GM23338 (cell line): ENCODE results near the gene PHOSPHO1. TPM values are rescaled to one million over a fixed set of nuclear protein-coding genes. Genes with fewer than 3 reads are reported as not detected.

ENCODE experiments used
- ATAC-seq: fragments of 200-7000 bp; cut with Tn5 transposase; 3 replicates; pipeline ENCODE4 v1.9.1; 2020
- DNase-seq: peaks from one replicate; pipeline ENCODE4 v3.0.0-alpha.2; 2015; ENCODE audit warnings: low spot score
- H2AFZ ChIP-seq: fragments of 200-600 bp; sonication (generic); 2 replicates; pipeline ENCODE4 v1.8.0; 2016; ENCODE audit warnings: antibody characterized with exemption, mild to moderate bottlenecking, moderate library complexity
- H3F3A ChIP-seq: fragments of 200-600 bp; sonication (generic); replicated peaks from 2 replicates; pipeline ENCODE4 v1.8.0; 2017; ENCODE audit warnings: antibody characterized with exemption, mixed run types, low read depth
- H3K27ac ChIP-seq: fragments of 200-600 bp; sonication (generic); 2 replicates; pipeline ENCODE4 v1.6.1; 2016; ENCODE audit warnings: low read depth
- H3K27me3 ChIP-seq: fragments of 200-600 bp; sonication (generic); 2 replicates; pipeline ENCODE4 v1.8.0; 2016; ENCODE audit warnings: mild to moderate bottlenecking, mixed run types, moderate library complexity; ENCODE audit not compliant: insufficient read depth
- H3K36me3 ChIP-seq: fragments of 200-600 bp; sonication (generic); 2 replicates; pipeline ENCODE4 v1.8.0; 2016; ENCODE audit warnings: mild to moderate bottlenecking; ENCODE audit not compliant: insufficient read depth
- H3K4me1 ChIP-seq: fragments of 200-600 bp; sonication (generic); 2 replicates; pipeline ENCODE4 v1.8.0; 2016; ENCODE audit warnings: mild to moderate bottlenecking, moderate library complexity; ENCODE audit not compliant: insufficient read depth
- H3K4me2 ChIP-seq: fragments of 200-600 bp; sonication (generic); 2 replicates; pipeline ENCODE4 v1.7.1; 2017; ENCODE audit warnings: mixed run types
- H3K4me3 ChIP-seq: fragments of 200-600 bp; sonication (generic); 2 replicates; pipeline ENCODE4 v1.6.1; 2016; ENCODE audit warnings: mixed run types
- H3K79me2 ChIP-seq: fragments of 200-600 bp; sonication (generic); replicated peaks from 2 replicates; pipeline ENCODE4 v1.8.0; 2017; ENCODE audit warnings: mild to moderate bottlenecking; ENCODE audit not compliant: insufficient read depth
- H3K9me2 ChIP-seq: fragments of 200-600 bp; sonication (generic); 2 replicates; pipeline ENCODE4 v1.8.0; 2017; ENCODE audit not compliant: insufficient read depth
- H4K20me1 ChIP-seq: fragments of 200-600 bp; sonication (generic); replicated peaks from 2 replicates; pipeline ENCODE4 v1.8.0; 2017; ENCODE audit warnings: mild to moderate bottlenecking; ENCODE audit not compliant: insufficient read depth
- H3K27ac Mint-ChIP-seq: 2 replicates; pipeline ENCODE4 v1.8.0; 2020; ENCODE audit warnings: inconsistent platforms, mild to moderate bottlenecking, moderate library complexity, mixed read lengths
- H3K27me3 Mint-ChIP-seq: 3 replicates; pipeline ENCODE4 v1.8.0; 2022; ENCODE audit warnings: low read depth, mild to moderate bottlenecking, moderate library complexity, mixed read lengths, inconsistent platforms; ENCODE audit not compliant: insufficient read depth, poor library complexity
- H3K36me3 Mint-ChIP-seq: 3 replicates; pipeline ENCODE4 v1.8.0; 2021; ENCODE audit warnings: low read depth, mild to moderate bottlenecking, inconsistent platforms, moderate library complexity, mixed read lengths
- H3K4me1 Mint-ChIP-seq: 3 replicates; pipeline ENCODE4 v1.8.0; 2020; ENCODE audit warnings: mild to moderate bottlenecking, inconsistent platforms, mixed read lengths
- H3K4me3 Mint-ChIP-seq: 3 replicates; pipeline ENCODE4 v1.8.0; 2021; ENCODE audit warnings: moderate library complexity, mild to moderate bottlenecking, inconsistent platforms, mixed read lengths
- H3K9me3 Mint-ChIP-seq: 3 replicates; pipeline ENCODE4 v1.8.0; 2020; ENCODE audit warnings: moderate library complexity, mild to moderate bottlenecking, inconsistent platforms, mixed read lengths
- CREB1 ChIP-seq: fragments of 250-450 bp; sonication (Bioruptor Pico); IDR thresholded peaks from 2 replicates; pipeline ENCODE4 v1.5.0; 2020; ENCODE audit warnings: low read depth, mild to moderate bottlenecking, moderate library complexity
- CTCF ChIP-seq, 2 experiments: fragments of 200-600 bp in 1 of 2; sonication (generic) in 1 of 2; conservative IDR thresholded peaks; 2 replicates each; pipeline versions ENCODE4 v1.5.1 to v1.6.1; 2016 to 2017; ENCODE audit warnings: antibody characterized with exemption in 2 of 2, low read depth in 2 of 2, mild to moderate bottlenecking in 2 of 2, moderate library complexity in 1 of 2
- ETS1 ChIP-seq: IDR thresholded peaks from 2 replicates; pipeline ENCODE4 v1.6.1; 2016; ENCODE audit warnings: antibody characterized with exemption
- EZH2 ChIP-seq: fragments of 200-600 bp; sonication (generic); IDR thresholded peaks from one replicate; pipeline ENCODE4 v1.8.0; 2017; ENCODE audit warnings: antibody characterized with exemption, mild to moderate bottlenecking, low read depth; ENCODE audit not compliant: unreplicated experiment
- EZH2phosphoT487 ChIP-seq: fragments of 200-600 bp; sonication (generic); IDR thresholded peaks from one replicate; pipeline ENCODE4 v1.8.1; 2018; ENCODE audit warnings: antibody characterized with exemption; ENCODE audit not compliant: unreplicated experiment
- JUNB ChIP-seq: IDR thresholded peaks from one replicate; pipeline ENCODE4 v1.6.1; 2016; ENCODE audit warnings: antibody characterized with exemption; ENCODE audit not compliant: unreplicated experiment
- NANOG ChIP-seq: IDR thresholded peaks from 2 replicates; pipeline ENCODE4 v1.6.1; 2016; ENCODE audit warnings: antibody characterized with exemption, borderline replicate concordance
- POLR2AphosphoS5 ChIP-seq: IDR thresholded peaks from 2 replicates; pipeline ENCODE4 v1.6.1; 2016; ENCODE audit warnings: antibody characterized with exemption, low read depth
- REST ChIP-seq: IDR thresholded peaks from one replicate; pipeline ENCODE4 v1.6.1; 2018; ENCODE audit warnings: antibody characterized with exemption; ENCODE audit not compliant: unreplicated experiment
- STAT1 ChIP-seq: IDR thresholded peaks from one replicate; pipeline ENCODE4 v1.6.1; 2016; ENCODE audit warnings: antibody characterized with exemption; ENCODE audit not compliant: unreplicated experiment
- ZNF114 ChIP-seq: fragments of 250-450 bp; sonication (Bioruptor Pico); IDR thresholded peaks from 2 replicates; pipeline ENCODE4 v1.5.0; 2020; ENCODE audit warnings: mild to moderate bottlenecking, moderate library complexity
- ZNF331 ChIP-seq: fragments of 250-450 bp; sonication (Bioruptor Pico); IDR thresholded peaks from 2 replicates; pipeline ENCODE4 v1.5.0; 2020; ENCODE audit warnings: low read depth, mild to moderate bottlenecking, moderate library complexity
- ZNF462 ChIP-seq: fragments of 250-450 bp; sonication (Bioruptor Pico); IDR thresholded peaks from 2 replicates; pipeline ENCODE4 v1.5.0; 2020; ENCODE audit warnings: mild to moderate bottlenecking, moderate library complexity
- polyA plus RNA-seq: library from polyadenylated mRNA; unstranded; fragments of >200 nt; fragmentation: Nextera tagmentation; extraction: Ambion mirVana; gene quantifications from 2 replicates; pipeline ENCODE4 v1.2.1, GENCODE V29; 2016
- total RNA-seq: library from RNA; depleted of rRNA; stranded (reverse); fragments of >200 nt; shearing (Covaris generic); gene quantifications from 2 replicates; pipeline ENCODE4 v1.2.3, GENCODE V29; 2014

The PHOSPHO1 gene
- total and polyA plus RNA-seq, 2 experiments from 2014 or later: 0.71 to 2.2 TPM

GRCh38 chr17:49216953-49217650, 13.5 kb downstream of the PHOSPHO1 start:
- no peak overlapping the region for H3K4me3 Mint-ChIP-seq

More at GRCh38 chr17:49216953-49217650, 13.5 kb downstream of the PHOSPHO1 start:
- no peak for ATAC-seq
- Histone ChIP-seq H3K4me3 (no peak overlapping the region), H3K36me3 (no peaks in the 10 kb centered on the region; the same call in 1 of the 2 replicates), H3K4me1 (peaks cover 21% of the 10 kb centered on the region), H3F3A (no peaks in the 10 kb centered on the region), H3K9me2 (no peaks in the 10 kb centered on the region), H3K79me2 (no peaks in the 10 kb centered on the region), H2AFZ (no peak overlapping the region), H3K4me2 (0 out of 2 replicates have a peak overlapping the region, but pooled peaks have one; percentile 32), H3K27ac (no peak overlapping the region), H4K20me1 (no peaks in the 10 kb centered on the region), H3K27me3 (peaks cover 2% of the 10 kb centered on the region; the same call in 1 of the 2 replicates)
- Mint-ChIP-seq H3K27me3 (peaks cover 10% of the 10 kb centered on the region), H3K4me1 (peaks cover 34% of the 10 kb centered on the region), H3K9me3 (no peaks in the 10 kb centered on the region), H3K36me3 (peaks cover 4% of the 10 kb centered on the region; the same call in 1 of the 3 replicates), H3K27ac (no peak overlapping the region)
- no peak for DNase-seq
- TF ChIP-seq REST (no peak), POLR2AphosphoS5 (no peak), NANOG (no peak), ZNF331 (CRISPR knock-in tag) (no peak), ETS1 (no peak), ZNF114 (CRISPR knock-in tag) (no peak), EZH2 (no peak), STAT1 (no peak), CTCF (conservative IDR thresholded peaks at IDR 0.05; ENCODE audit: low read depth in 2 of 2) (no peak), EZH2phosphoT487 (no peak), ZNF462 (CRISPR knock-in tag) (no peak), CREB1 (CRISPR knock-in tag) (no peak), JUNB (no peak)
